Stimulated activated CD4-positive, alpha-beta T cell treated with anti-CD3 and anti-CD28 coated beads, TNF-alpha, amount 100 ng/mL, for 1 hour (primary cell): ENCODE measurements around the gene PLXDC2.

Source experiments
- DNase-seq, 3 donors: peaks; one replicate each; pipeline ENCODE4 v3.0.0-alpha.2; 2020; ENCODE audit warnings: low read depth in 3 of 3, low spot score in 1 of 3

PLXDC2 gene

DNA sequence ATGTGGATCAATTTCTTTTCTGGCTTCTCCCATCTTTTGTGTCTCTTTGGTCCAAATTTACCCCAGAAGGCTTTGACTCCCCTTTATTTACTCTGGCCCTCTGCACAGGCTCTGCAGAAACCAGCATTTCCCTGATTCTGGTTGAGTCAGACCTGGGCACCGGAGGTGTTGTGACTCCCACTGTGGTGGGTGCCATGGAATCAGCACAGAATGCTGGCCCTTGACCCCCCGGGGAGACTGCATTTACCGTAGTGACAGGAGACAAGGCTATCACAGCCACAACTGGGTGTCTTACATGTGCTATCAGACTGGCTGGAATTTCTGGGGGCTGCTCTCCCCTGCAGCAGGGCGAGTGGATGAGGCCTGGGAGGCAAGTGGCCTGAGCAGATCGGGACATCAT is 37.6 kb downstream of the PLXDC2 start:
- no peak for DNase-seq

GRCh38 chr10:19857876-19858275 is 41.6 kb downstream of the PLXDC2 start:
- no peak for DNase-seq

GRCh38 chr10:19860107-19860506 is 43.9 kb downstream of the PLXDC2 start:
- DNase-seq, result no peak

DNA sequence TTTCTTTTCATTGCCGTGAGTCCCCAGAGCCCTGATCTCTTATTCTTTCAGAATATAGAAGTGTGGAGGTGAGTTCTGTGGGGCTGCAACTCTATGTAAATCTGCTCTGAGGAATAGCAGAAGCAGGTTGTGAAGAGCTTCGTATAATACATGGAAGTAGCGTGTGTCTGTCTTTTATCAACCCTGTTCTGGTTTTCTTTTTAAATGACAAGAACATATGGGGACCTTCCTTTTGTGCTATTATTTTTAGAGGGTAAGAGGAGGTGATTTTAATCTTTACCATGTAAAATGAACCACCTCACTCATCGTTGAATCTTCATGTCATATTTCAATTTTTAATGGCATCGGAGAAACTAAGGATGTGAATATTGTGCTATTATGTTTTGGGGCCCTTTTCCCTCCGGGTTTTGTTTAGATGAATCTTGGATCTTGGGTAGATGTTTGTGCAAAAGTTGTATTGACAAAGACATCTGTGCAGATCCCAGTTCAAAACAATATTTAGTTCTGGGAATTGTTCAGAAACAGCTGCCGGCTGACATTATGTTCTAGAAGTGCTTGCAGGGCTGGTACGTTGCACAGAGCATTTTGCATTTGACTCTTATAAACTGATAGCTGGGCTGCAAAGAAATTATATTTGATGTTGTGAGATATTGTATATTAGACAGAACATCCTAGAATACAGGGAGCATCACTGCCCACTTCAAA is 46.7 kb downstream of the PLXDC2 start:
- DNase-seq, result no peak

DNA sequence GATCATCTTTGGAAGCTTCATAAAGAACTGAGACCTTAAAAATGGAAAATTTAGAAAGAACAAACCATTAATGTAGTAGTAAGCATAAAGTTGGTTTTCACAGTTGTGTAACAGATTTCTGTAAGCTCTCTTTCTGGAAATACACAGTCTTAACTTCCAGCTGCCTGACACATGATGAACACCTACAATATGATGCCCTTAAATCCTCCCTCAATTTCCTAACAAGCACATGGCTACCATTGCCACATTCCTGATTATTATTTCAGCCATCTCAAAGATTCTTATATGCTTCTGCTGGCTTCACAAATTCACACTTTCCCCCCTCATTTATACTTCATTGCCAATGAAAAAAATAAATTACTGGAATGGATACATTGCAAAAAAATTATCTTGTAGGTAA is 49.4 kb downstream of the PLXDC2 start:
- no peak for DNase-seq

DNA sequence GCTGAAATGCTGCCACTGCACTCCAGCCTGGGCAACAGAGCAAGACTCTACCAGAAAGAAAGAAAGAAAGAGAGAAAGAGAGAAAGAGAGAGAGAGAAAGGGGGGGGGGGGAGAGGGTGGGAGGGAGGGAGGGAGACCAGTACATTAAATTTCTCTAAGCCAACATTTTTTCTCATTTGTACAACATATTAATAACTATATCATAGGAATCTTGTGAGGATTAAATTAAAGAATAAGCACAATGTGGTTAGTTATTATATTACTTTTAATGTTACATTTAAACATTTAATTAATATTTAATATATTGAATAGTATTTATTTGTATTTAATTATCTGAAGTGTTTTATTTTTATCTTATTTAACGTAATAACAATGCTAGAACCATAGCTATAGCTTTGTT is 53.1 kb downstream of the PLXDC2 start:
- no peak for DNase-seq

DNA sequence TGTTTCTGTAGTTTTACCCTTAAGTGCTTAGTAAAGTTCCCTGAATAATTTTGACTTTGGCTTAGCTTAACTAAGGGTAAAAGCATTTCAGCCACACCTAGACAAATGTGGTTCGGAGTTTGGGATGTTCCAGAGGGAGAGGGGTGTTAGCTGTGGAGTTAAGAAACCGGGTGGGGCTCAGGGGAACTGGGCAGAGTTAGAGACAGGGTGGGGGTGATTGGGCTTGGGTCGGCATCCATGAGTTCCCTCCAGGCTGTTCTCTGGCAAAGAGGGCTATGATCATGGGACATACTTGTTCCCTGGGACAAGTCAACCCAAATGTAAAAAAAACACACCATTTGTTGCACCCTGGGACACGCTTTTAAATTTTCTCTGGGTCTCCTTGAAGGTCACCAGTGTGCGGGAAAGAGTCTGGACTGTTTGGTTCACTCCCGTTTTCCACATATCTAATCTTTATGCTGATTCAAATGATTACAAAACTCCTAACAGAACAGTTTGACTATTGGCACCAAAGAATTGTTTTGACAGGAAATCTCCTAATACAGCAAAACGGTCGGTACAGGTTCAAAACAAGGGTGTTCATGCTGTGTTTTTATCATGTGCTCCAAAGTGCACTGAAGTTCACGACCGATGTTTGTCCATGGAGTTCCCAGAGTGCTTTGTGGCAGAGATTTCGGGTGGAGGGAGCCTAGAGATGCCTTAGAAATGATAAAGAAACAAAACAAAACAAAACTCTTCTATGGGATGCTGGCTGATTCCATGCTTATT is 56.5 kb downstream of the PLXDC2 start:
- no peak for DNase-seq

DNA sequence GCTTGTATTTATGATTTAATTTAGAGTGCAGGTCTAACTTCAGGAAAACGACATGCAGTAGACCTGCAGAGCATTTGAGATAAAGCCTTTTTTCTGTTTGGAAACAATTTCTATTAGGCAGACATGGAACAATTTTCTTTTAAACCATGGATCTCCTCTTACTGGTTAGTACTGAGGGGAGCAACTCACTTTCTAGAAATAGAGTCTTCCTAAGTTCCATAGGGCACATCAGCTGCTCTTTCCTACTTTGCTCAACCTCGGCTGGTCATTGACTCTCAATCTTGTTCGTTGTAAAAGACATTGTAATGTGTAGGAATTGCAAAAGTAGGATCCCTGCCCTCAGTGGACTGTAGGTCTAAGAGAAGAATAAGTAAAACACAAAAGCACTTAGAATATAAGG is 58.0 kb downstream of the PLXDC2 start:
- no peak for DNase-seq

- DNase-seq, result no peak
Measured at GRCh38 chr10:19874791-19875190, 58.6 kb downstream of the PLXDC2 start.

GRCh38 chr10:19876570-19876969 is 60.3 kb downstream of the PLXDC2 start:
- no peak for DNase-seq

DNA sequence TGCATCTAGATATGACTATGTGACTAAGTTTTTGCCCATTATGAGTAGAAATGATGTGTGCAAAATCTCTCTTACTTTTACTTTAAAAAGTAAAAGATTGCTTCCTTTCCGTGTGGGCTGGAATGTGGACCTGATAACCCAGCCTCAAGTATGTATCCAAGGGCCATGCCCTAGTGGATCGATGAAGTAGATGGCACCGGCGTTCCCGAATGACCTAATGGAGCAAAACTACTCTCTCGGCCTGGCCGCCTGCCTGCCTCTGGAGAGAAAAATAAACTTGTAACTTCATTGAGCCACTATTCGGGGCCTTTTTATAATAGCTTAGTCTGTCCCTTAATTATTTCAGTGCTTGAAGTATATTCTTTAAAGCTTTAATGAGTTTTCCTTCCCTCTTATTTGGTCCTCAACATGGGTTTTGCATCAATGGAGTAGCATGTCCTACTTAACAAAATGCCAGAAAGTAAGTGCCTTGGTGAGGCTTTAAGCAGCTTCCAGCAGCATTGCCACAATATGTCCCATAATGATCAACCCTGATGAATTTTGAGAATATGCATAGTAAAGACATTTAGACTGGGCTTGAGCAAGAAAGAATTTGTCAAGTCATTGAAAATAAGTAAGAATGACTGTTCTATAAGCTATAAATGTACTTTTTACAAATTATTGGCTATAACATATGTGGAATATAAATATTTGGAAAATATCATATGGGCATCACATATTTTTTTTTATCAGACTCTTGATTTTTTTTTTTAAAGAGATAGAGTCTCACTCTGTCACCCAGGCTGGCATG is 61.4 kb downstream of the PLXDC2 start:
- DNase-seq, result no peak

GRCh38 chr10:19882621-19883020 is 66.4 kb downstream of the PLXDC2 start:
- no peak for DNase-seq

- DNase-seq, result no peak
Measured at GRCh38 chr10:19888061-19888660, 71.9 kb downstream of the PLXDC2 start.

DNA sequence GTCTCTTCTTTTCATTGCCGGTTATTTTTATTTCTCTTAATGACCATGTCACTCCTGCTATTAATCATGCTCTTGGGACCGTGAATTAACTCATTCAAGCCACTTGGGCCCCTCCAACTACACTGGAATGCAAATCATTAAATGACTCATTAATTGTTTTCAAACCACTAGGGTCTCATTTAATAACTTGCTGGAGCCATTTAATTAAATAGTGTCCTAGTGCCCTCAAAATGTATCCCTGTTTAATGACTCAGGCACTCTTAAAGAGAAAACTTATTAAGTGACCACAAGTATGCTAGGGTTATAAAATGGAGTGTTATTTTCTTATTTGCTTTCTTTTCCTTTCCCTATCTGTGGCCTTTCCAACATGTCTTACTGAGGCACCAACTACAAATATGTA is 73.0 kb downstream of the PLXDC2 start:
- DNase-seq, result no peak

DNA sequence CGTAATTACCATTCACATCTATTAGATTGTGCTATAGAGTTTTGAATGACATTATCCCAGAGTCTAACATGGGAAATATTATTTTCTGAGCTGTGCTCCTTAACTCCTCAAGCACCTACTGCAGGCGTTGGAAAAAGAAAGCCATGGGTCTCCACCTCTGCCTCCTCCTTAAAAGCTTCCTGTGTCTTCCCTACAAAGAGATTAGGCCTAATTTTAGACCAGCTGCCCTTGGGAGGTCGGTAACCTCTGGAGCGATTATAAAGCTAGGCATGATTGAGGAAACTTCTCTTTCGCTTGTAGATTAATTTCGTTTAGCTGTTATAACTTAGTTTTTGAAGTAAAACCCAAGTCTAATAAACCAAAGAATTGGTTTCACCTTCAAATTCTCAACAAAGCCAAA is 75.2 kb downstream of the PLXDC2 start:
- no peak for DNase-seq

DNA sequence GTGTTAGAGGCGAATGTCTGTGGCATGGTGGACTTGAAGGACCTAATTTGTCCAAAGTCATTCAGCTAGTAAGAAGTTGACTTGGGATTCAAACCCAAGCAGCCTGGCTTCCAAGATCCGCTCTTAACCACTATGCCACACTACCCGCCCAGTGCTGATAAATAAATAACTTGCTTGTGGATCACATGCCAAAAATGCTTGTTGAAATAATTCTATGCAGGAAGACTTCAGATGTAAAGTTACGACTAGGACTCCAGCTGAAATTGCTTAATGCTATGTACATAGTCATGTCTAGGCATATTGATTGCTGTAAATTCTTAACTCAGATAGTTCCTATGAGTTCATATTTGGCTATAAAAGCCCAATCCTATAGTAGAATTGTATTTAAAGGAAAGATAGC is 76.0 kb downstream of the PLXDC2 start:
- no peak for DNase-seq

DNA sequence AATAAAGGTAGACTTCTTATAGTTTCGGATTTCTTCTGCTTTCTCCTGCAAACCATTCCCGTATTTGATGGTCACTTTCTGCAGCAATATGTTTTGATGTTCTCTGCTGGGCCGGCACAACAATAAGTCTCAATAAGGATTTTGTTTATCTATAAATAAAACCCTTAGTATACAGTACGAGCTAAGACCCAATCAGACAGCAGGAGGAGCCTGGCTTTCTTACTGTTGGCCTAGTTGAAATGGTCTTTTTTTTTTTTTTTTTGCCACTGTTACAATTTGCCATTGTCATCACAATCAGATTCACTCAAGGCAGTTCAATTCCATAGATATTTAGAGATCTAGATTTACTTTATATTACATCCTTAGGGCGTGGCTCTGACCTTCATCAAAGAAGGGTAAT is 76.4 kb downstream of the PLXDC2 start:
- no peak for DNase-seq

- no peak for DNase-seq
Measured at GRCh38 chr10:19895500-19895899, 79.3 kb downstream of the PLXDC2 start.

DNA sequence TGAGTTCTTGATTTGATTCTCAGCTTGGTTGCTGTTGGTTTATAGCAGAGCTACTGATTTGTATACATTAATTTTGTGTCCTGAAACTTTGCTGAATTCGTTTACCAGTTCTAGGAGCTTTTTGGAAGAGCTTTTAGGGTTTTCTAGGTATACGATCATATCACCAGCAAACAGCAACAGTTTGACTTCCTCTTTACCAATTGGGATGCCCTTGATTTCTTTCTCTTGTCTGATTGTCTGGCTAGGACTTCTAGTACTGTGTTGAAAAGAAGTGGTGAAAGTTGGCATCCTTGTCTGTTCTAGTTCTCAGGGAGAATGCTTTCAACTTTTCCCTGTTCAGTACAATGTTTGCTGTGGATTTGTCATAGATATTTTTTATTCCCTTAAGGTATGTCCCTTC is 86.2 kb downstream of the PLXDC2 start:
- no peak for DNase-seq

- DNase-seq, result no peak
Measured at GRCh38 chr10:19904202-19904661, 88.0 kb downstream of the PLXDC2 start.

DNA sequence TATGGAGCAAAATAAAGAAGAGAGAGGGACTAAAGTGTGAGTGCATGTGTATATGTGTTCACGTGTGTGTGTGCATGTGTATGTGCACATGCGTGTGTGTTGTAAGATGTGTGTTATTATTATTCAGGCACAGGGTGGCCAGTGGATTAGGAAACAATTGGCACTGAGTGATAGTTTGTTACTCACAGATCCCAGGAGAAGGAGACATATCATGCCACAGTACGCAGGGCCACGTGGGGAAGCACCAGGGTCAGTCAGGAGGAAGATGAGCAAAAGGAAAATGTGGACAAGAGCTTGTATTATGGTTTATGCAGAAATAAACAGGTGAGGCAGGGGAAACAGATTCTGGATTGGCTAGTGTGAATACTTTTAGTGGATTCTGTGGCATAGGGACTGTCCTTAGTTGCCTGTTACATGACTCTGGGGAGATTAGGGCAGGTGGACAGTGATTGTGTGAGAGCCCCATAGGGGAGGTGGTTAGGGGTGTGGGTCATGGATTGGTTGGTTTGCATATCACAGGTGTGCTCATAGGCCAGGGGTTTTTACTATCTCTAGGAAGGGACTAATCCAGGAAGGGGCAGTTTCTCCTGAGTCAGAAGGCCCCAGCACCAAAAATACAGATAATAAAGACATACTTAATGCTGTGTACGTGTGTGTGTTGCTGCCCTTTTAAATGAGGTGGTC is 90.0 kb downstream of the PLXDC2 start:
- DNase-seq, result no peak
